Progenitor cell of endocrine pancreas (in vitro differentiated cells): Measurements from ENCODE around the gene MAFG. TPM values are rescaled to one million over a fixed set of nuclear protein-coding genes. Genes with fewer than 3 reads are reported as not detected.

Source experiments
- DNase-seq: peaks from one replicate; pipeline ENCODE4 v3.0.0; 2021; ENCODE audit warnings: low spot score; ENCODE audit not compliant: unreplicated experiment
- H3K27ac Mint-ChIP-seq: 2 replicates; pipeline ENCODE4 v1.8.0; 2021; ENCODE audit warnings: mild to moderate bottlenecking, moderate library complexity, mixed read lengths
- H3K27me3 Mint-ChIP-seq: 2 replicates; pipeline ENCODE4 v1.8.0; 2021; ENCODE audit warnings: mixed read lengths
- H3K36me3 Mint-ChIP-seq: 2 replicates; pipeline ENCODE4 v1.8.0; 2022; ENCODE audit warnings: mixed read lengths; ENCODE audit not compliant: insufficient read depth
- H3K4me1 Mint-ChIP-seq: 2 replicates; pipeline ENCODE4 v1.8.0; 2021; ENCODE audit warnings: low read depth, mixed read lengths
- H3K4me3 Mint-ChIP-seq: 2 replicates; pipeline ENCODE4 v1.8.0; 2021; ENCODE audit warnings: low read depth, mild to moderate bottlenecking, moderate library complexity, mixed read lengths
- H3K9me3 Mint-ChIP-seq: 2 replicates; pipeline ENCODE4 v1.8.0; 2021; ENCODE audit warnings: low read depth, mixed read lengths
- total RNA-seq: library from RNA; stranded (reverse); gene quantifications from 2 replicates; pipeline ENCODE4 v1.2.1, GENCODE V29; 2021
- TF ChIP-seq, protein P1 (sequence below): fragments of 200-600 bp; sonication (generic); IDR thresholded peaks from one replicate; pipeline ENCODE4 v1.5.0; 2021; ENCODE audit warnings: antibody characterized with exemption, mild to moderate bottlenecking; ENCODE audit not compliant: unreplicated experiment

Gene MAFG
- total RNA-seq, 1 donor from 2014 or later = 29.5 TPM

- Mint-ChIP-seq H3K36me3 (no peaks in the 10 kb centered on the region), H3K27ac (no peak overlapping the region), H3K9me3 (no peaks in the 10 kb centered on the region), H3K27me3 (peaks cover 25% of the 10 kb centered on the region), H3K4me1 (no peaks in the 10 kb centered on the region), H3K4me3 (no peak overlapping the region)
- TF ChIP-seq, protein P1, sequence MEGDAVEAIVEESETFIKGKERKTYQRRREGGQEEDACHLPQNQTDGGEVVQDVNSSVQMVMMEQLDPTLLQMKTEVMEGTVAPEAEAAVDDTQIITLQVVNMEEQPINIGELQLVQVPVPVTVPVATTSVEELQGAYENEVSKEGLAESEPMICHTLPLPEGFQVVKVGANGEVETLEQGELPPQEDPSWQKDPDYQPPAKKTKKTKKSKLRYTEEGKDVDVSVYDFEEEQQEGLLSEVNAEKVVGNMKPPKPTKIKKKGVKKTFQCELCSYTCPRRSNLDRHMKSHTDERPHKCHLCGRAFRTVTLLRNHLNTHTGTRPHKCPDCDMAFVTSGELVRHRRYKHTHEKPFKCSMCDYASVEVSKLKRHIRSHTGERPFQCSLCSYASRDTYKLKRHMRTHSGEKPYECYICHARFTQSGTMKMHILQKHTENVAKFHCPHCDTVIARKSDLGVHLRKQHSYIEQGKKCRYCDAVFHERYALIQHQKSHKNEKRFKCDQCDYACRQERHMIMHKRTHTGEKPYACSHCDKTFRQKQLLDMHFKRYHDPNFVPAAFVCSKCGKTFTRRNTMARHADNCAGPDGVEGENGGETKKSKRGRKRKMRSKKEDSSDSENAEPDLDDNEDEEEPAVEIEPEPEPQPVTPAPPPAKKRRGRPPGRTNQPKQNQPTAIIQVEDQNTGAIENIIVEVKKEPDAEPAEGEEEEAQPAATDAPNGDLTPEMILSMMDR = no peak
- DNase-seq = no peak
Measured at GRCh38 chr17:81942167-81942553, 14.6 kb upstream of the MAFG start.

GRCh38 chr17:81941484-81942166 lies 14.1 kb upstream of the MAFG start:
- peaks cover 22% of the 10 kb centered on the region for H3K27me3 Mint-ChIP-seq
- no peaks in the 10 kb centered on the region for H3K9me3 Mint-ChIP-seq
- TF ChIP-seq, protein P1 = no peak
- no peak overlapping the region for H3K27ac Mint-ChIP-seq
- H3K4me3 Mint-ChIP-seq = no peak overlapping the region
- no peak for DNase-seq
- H3K36me3 Mint-ChIP-seq = no peaks in the 10 kb centered on the region
- H3K4me1 Mint-ChIP-seq = peaks cover under 1% of the 10 kb centered on the region

- Mint-ChIP-seq H3K27me3 (peaks cover 22% of the 10 kb centered on the region), H3K9me3 (no peaks in the 10 kb centered on the region), H3K4me3 (no peak overlapping the region), H3K36me3 (no peaks in the 10 kb centered on the region), H3K4me1 (peaks cover 3% of the 10 kb centered on the region), H3K27ac (no peak overlapping the region)
- TF ChIP-seq, protein P1 = no peak
- DNase-seq = no peak
Measured at GRCh38 chr17:81940538-81941483, 13.3 kb upstream of the MAFG start.

DNA sequence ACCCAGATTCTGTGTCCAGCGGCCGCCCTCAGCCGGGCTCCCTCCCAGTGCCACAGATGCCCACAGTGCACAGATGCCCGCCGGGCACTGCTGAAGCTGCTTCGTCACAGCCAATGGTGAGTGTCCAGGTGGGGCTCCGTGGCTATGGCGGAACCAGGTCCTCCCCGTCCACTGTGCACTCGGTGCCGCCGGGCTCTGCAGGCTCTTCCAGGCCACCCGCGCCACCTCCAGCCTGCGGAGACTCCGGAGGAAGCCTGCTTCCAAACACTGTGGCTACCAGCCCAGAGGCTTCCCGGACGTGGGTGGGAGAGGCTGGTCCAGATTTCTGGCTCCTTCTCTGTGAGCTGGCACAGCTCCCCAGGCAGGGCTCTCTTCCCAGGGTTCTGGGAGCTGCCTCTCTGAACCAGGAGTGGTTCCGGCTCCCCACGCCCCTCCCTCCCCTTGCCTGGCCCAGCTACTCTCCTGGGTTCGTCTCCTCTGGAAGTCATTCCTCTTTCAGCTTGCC lies 12.4 kb upstream of the MAFG start:
- TF ChIP-seq, protein P1 = no peak
- Mint-ChIP-seq H3K36me3 (no peaks in the 10 kb centered on the region), H3K4me1 (peaks cover 5% of the 10 kb centered on the region), H3K27me3 (peaks cover 22% of the 10 kb centered on the region), H3K9me3 (no peaks in the 10 kb centered on the region), H3K4me3 (no peak overlapping the region), H3K27ac (no peak overlapping the region)
- DNase-seq = no peak

DNA sequence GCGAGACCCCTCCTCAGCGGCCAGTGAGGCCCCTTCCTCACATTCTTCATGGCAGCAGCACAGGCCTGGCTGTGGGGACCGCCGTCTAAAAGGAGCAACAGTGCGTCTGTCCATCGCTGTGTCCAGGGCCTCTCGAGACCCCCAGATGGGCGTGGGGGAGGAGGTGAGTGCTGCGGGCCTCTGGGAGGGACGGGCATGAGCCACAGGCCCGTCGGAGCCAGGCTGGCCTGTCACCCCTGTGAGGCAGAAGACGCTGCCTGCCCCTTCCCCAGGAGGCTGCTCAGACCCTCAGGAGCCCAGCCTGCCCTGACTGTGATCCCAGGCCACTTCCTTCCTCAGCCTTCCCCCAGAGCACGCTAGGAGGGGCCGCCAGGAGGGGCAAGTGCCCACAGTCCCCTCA lies 11.7 kb upstream of the MAFG start:
- Mint-ChIP-seq H3K27ac (no peak overlapping the region), H3K36me3 (no peaks in the 10 kb centered on the region), H3K4me1 (peaks cover 5% of the 10 kb centered on the region), H3K4me3 (no peak overlapping the region), H3K9me3 (no peaks in the 10 kb centered on the region), H3K27me3 (peaks cover 22% of the 10 kb centered on the region)
- TF ChIP-seq, protein P1 = no peak
- DNase-seq = no peak
